Measurements from ENCODE around the gene FRAT2. TPM values are rescaled to one million over a fixed set of nuclear protein-coding genes. Genes with fewer than 3 reads are reported as not detected.

FRAT2 gene
- total and polyA plus RNA-seq, 4 donors, result 2.7 to 15.1 (median 11.7) TPM

GRCh38 chr10:97292862-97293198, 41.7 kb downstream of the FRAT2 start:
- Histone ChIP-seq H3K9ac (ENCODE audit: low read depth in 1 of 2, low read length in 2 of 2) (no peak overlapping the region), H3K27me3 (ENCODE audit: control insufficient read depth in 4 of 4, insufficient read depth in 4 of 4, low read length in 3 of 4) (no peaks in the 10 kb centered on the region), H3K27ac (ENCODE audit: low read depth in 1 of 2, low read length in 2 of 2) (no peak overlapping the region), H3K4me3 (ENCODE audit: low read depth in 1 of 3, low read length in 3 of 3) (no peak overlapping the region), H3K9me3 (ENCODE audit: control insufficient read depth in 4 of 4, low read length in 3 of 4) (no peaks in the 10 kb centered on the region), H3K36me3 (ENCODE audit: control insufficient read depth in 4 of 4, insufficient read depth in 3 of 4, low read depth in 1 of 4, low read length in 3 of 4) (no peaks in the 10 kb centered on the region), H3K4me1 (ENCODE audit: control insufficient read depth in 4 of 4, insufficient read depth in 4 of 4, low read length in 3 of 4) (peaks cover 0 to 32% (median 18%) of the 10 kb centered on the region in 4 donors)
- no peak for DNase-seq (ENCODE audit: low spot score)
- TF ChIP-seq TAF1 (conservative IDR thresholded peaks at IDR 0.05) (no peak), JUND (IDR thresholded peaks at IDR 0.05) (peak in 1 of 2 donors; percentile 1)
- 59% methylated on average over 3 of the region's 3 CpGs for WGBS

- peak; percentile 99 for TF ChIP-seq YY1 (IDR thresholded peaks at IDR 0.05)
- peak; percentile 55 for TF ChIP-seq MAX (IDR thresholded peaks at IDR 0.05)
- peak in 1 of 2 donors; percentile 37 for TF ChIP-seq HNF4A (conservative IDR thresholded peaks at IDR 0.05)
- no peak for TF ChIP-seq ZBTB33 (IDR thresholded peaks at IDR 0.05)
- peak; percentile 97 for TF ChIP-seq SP1 (IDR thresholded peaks at IDR 0.05)
- peak; percentile 72 for TF ChIP-seq REST (IDR thresholded peaks at IDR 0.05)
- no peak for TF ChIP-seq FOXA2 (IDR thresholded peaks at IDR 0.05)
- TF ChIP-seq FOXA1 (IDR thresholded peaks at IDR 0.05), result no peak
- peak; percentile 42 to 80 for TF ChIP-seq JUND (IDR thresholded peaks at IDR 0.05)
- peak; percentile 3 for TF ChIP-seq CTCF (IDR thresholded peaks at IDR 0.05; ENCODE audit: low read depth, low read length, missing input control)
- TF ChIP-seq EGR1 (IDR thresholded peaks at IDR 0.05; ENCODE audit: low read depth in 2 of 2), result peak in 1 of 2 donors; percentile 73
- peak in 1 of 2 donors; percentile 10 for TF ChIP-seq RAD21 (IDR thresholded peaks at IDR 0.05)
- TF ChIP-seq RXRA (IDR thresholded peaks at IDR 0.05), result peak; percentile 56 to 57
- peak; percentile 38 to 42 for TF ChIP-seq GABPA (IDR thresholded peaks at IDR 0.05 in 1 of 2, conservative IDR thresholded peaks at IDR 0.05 in 1 of 2)
- peak within 1 kb of the TSS; percentile 79 to 90 (median 82) for H3K4me3 ChIP-seq (ENCODE audit: low read depth in 1 of 3, low read length in 3 of 3)
- no peaks in the 10 kb centered on the region for H3K27me3 ChIP-seq (ENCODE audit: control insufficient read depth in 4 of 4, insufficient read depth in 4 of 4, low read length in 3 of 4)
- under 1% methylated on average over 55 of the region's 55 CpGs for WGBS
- peak within 1 kb of the TSS; percentile 77 to 91 for H3K9ac ChIP-seq (ENCODE audit: low read depth in 1 of 2, low read length in 2 of 2)
- H3K36me3 ChIP-seq (ENCODE audit: control insufficient read depth in 4 of 4, insufficient read depth in 3 of 4, low read depth in 1 of 4, low read length in 3 of 4), result no peaks in the 10 kb centered on the region
- peak; percentile 91 for DNase-seq (ENCODE audit: low spot score)
- H3K9me3 ChIP-seq (ENCODE audit: control insufficient read depth in 4 of 4, low read length in 3 of 4), result no peaks in the 10 kb centered on the region
- H3K27ac ChIP-seq (ENCODE audit: low read depth in 1 of 2, low read length in 2 of 2), result peak within 1 kb of the TSS; percentile 85 to 93
- peaks cover 0 to 28% (median 15%) of the 10 kb centered on the region in 4 donors for H3K4me1 ChIP-seq (ENCODE audit: control insufficient read depth in 4 of 4, insufficient read depth in 4 of 4, low read length in 3 of 4)
Measured at GRCh38 chr10:97292097-97292861, 42.2 kb downstream of the FRAT2 start, which contains the start of gene ARHGAP19. ARHGAP19 (minus strand) TSS chr10:97292637; CDS start chr10:97292627, 10 bp downstream.
